Measurements from ENCODE around the gene IL17RB.

GRCh38 chr3:53829605-53830004, 16.8 kb upstream of the IL17RB start:
- TF ChIP-seq CTCF (IDR thresholded peaks at IDR 0.05; ENCODE audit: insufficient read depth, low read depth, low read length) (no peak), EZH2 (IDR thresholded peaks at IDR 0.05; ENCODE audit: insufficient read depth, low read length) (no peak)

Measured in astrocyte (in vitro differentiated cells and primary cell).